Right lobe of liver (tissue), 4 donors: ENCODE measurements around the gene ICE1.

Source experiments
- CTCF ChIP-seq, 4 donors: fragments of 200-600 bp in 3 of 4; fragments of 450-650 bp in 1 of 4; IDR thresholded peaks; one replicate each; pipeline versions ENCODE4 v1.5.1 to v1.8.0; 2016 to 2022; ENCODE audit warnings: antibody characterized with exemption in 4 of 4, mild to moderate bottlenecking in 2 of 4
- POLR2A ChIP-seq: fragments of 450-650 bp; IDR thresholded peaks from one replicate; pipeline ENCODE4 v1.6.1; 2017; ENCODE audit warnings: antibody characterized with exemption, mild to moderate bottlenecking
- donor health status: DM: no; HTN: no; CAD: no.
- donor health status: DM: no; HTN: no; CAD: no.
- donor health status: DM: no; HTN: yes; CAD: no.

- TF ChIP-seq CTCF (IDR thresholded peaks at IDR 0.05): peak; percentile 64 to 71 (median 68)
- no peak for TF ChIP-seq POLR2A
These were observed 69.8 kb downstream of the ICE1 start for GRCh38 chr5:5492087-5492933.
